Lower lobe of right lung (tissue), 2 donors: ENCODE measurements around the gene VEPH1. TPM values are rescaled to one million over a fixed set of nuclear protein-coding genes. Genes with fewer than 3 reads are reported as not detected.

Experiments
- ATAC-seq, 2 donors: fragments of 200-7000 bp; cut with Tn5 transposase; one replicate each; pipeline ENCODE4 v1.9.1; 2020 to 2022; ENCODE audit warnings: mild to moderate bottlenecking in 2 of 2, moderate library complexity in 2 of 2
- DNase-seq: peaks from one replicate; pipeline ENCODE4 v3.0.0-alpha.2; 2020
- H3K27ac ChIP-seq: fragments of 200-600 bp; one replicate; pipeline ENCODE4 v1.8.0; 2022
- H3K27me3 ChIP-seq: fragments of 200-600 bp; one replicate; pipeline ENCODE4 v1.8.0; 2022; ENCODE audit warnings: low read depth
- H3K36me3 ChIP-seq: fragments of 200-600 bp; one replicate; pipeline ENCODE4 v1.8.0; 2022; ENCODE audit warnings: mild to moderate bottlenecking
- H3K4me1 ChIP-seq: fragments of 200-600 bp; one replicate; pipeline ENCODE4 v1.8.0; 2022
- H3K4me3 ChIP-seq: fragments of 200-600 bp; one replicate; pipeline ENCODE4 v1.8.0; 2022; ENCODE audit warnings: mild to moderate bottlenecking
- H3K9me3 ChIP-seq: fragments of 200-600 bp; one replicate; pipeline ENCODE4 v1.8.0; 2022
- intact Hi-C: fragments of 100-400 bp; cut with DNase I; formaldehyde crosslinking; loops from one replicate; pipeline ENCODE4 v1.11.0; 2022
- total RNA-seq: library from RNA; stranded (reverse); fragmentation: NEBNext Ultra II Directional; extraction: Animal tissue kit (Norgen Biotek cat#: 25700); gene quantifications from one replicate; pipeline ENCODE4 v1.2.1, GENCODE V29; 2021
- TF ChIP-seq, protein P1 (sequence below): fragments of 200-600 bp; IDR thresholded peaks from one replicate; pipeline ENCODE4 v1.8.0; 2022; ENCODE audit warnings: antibody characterized with exemption, mild to moderate bottlenecking
- donor health status: DM: no; HTN: yes; CAD: no; lungs with severe emphysema.

VEPH1 gene
- total RNA-seq, 1 donor from 2014 or later: 116 TPM

DNA sequence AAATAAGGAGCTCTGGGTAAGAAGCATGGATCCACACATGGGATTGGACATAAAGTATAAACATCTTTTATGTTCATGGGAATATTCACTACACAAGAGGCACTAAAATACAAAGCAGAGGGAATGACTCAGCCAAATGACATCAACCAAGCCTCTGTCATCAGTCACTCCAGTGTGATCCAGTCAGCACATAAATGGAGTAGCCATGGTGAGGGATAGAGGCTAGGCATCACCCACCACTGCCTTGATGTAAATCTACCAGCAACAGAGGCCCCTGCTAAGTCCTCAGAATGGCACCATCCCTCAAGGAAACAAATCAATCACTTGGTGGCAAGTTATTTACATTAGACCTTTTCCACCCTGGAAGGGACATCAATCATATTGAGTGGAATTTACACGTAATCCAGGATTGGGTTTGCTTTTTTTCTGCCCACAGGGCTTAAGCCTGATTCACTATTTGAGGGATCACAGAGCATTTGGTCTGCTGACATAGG lies 27.2 kb downstream of the VEPH1 start:
- Histone ChIP-seq H3K9me3 (no peaks in the 10 kb centered on the region), H3K27ac (no peak overlapping the region), H3K27me3 (no peaks in the 10 kb centered on the region), H3K4me1 (no peaks in the 10 kb centered on the region), H3K36me3 (no peaks in the 10 kb centered on the region), H3K4me3 (no peak overlapping the region)
- TF ChIP-seq, protein P1, sequence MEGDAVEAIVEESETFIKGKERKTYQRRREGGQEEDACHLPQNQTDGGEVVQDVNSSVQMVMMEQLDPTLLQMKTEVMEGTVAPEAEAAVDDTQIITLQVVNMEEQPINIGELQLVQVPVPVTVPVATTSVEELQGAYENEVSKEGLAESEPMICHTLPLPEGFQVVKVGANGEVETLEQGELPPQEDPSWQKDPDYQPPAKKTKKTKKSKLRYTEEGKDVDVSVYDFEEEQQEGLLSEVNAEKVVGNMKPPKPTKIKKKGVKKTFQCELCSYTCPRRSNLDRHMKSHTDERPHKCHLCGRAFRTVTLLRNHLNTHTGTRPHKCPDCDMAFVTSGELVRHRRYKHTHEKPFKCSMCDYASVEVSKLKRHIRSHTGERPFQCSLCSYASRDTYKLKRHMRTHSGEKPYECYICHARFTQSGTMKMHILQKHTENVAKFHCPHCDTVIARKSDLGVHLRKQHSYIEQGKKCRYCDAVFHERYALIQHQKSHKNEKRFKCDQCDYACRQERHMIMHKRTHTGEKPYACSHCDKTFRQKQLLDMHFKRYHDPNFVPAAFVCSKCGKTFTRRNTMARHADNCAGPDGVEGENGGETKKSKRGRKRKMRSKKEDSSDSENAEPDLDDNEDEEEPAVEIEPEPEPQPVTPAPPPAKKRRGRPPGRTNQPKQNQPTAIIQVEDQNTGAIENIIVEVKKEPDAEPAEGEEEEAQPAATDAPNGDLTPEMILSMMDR: no peak
- intact Hi-C loops: no loop called here
- DNase-seq (no peak), ATAC-seq (no peak)

DNA sequence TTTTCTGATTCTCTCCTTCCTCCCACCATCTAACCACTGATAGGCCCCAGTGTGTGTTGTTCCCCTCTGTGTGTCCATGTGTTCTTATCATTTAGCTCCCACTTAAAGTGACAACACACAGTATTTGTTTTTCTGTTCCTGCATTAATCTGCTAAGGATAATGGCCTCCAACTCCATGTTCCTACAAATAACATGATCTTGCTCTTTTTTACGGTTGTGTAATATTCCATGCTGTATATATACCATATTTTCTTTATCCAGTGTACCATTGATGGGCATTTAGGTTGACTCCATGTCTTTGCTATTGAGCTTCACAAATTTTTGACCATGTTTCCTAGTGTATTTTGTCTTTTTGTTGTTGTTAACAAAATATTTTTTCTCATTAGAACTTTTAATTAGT lies 30.6 kb downstream of the VEPH1 start:
- Histone ChIP-seq H3K36me3 (no peaks in the 10 kb centered on the region), H3K4me3 (no peak overlapping the region), H3K27ac (no peak overlapping the region), H3K4me1 (no peaks in the 10 kb centered on the region), H3K9me3 (no peaks in the 10 kb centered on the region), H3K27me3 (no peaks in the 10 kb centered on the region)
- DNase-seq: no peak
- no peak for ATAC-seq
- TF ChIP-seq, protein P1: no peak
- intact Hi-C loops: no loop called here

DNA sequence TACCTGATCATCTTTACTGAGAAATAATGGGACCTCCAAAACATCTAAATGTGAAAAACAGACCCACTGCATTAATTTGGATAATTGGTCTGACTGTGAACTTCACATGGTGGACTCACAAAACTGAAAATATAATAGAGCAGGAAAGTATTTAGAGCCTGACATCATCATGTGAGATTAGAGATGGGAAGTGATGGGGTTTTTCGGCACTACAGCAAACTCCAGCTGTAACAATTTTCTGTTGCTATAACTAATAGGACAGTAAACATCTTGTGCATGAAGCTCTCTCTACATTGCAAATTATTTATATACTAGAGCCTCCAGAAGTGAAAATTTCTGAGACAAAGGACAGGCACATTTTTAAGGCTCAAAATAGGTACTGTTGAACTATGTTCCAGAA lies 32.2 kb downstream of the VEPH1 start:
- no peaks in the 10 kb centered on the region for H3K36me3 ChIP-seq
- no peak overlapping the region for H3K4me3 ChIP-seq
- no peak for ATAC-seq
- no peaks in the 10 kb centered on the region for H3K9me3 ChIP-seq
- TF ChIP-seq, protein P1: no peak
- no peak overlapping the region for H3K27ac ChIP-seq
- no peaks in the 10 kb centered on the region for H3K27me3 ChIP-seq
- DNase-seq: no peak
- H3K4me1 ChIP-seq: no peaks in the 10 kb centered on the region
- intact Hi-C loops: no loop called here

DNA sequence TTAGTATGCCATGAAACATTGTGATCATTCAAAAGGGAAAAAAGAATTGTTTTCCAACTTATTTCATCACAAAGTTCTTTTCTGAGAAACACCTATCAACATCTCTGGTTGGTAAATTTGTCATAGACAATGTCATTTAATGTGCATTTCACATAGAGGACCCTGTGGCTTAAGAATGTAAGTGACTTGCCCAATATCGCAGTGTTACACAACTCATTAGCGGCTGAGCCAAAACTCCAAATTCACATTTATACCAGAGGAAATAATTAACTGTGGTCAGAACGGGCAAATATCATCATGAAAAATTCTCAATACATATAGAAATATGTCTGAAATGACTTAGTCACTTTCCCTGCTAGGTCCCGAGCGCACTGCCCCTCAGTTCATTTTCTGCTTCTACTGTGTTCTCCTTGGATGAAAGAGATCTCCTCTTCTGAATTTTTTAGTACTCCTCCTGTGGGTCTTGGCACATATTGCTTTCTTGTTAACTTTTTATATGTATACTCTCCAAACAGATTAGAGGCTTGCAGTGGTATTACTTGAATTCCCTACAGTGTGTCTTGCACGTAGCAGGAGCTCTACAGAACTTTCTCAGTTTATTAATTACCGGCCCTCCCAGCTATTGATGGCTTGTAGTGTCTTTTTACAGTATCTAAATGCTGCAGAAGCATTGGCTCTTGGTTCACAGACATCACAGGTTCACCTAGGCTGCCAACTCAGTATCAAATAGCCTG lies 33.5 kb downstream of the VEPH1 start:
- no peak overlapping the region for H3K27ac ChIP-seq
- DNase-seq (no peak), ATAC-seq (peak in 1 of 2 donors; percentile 43)
- H3K27me3 ChIP-seq: no peaks in the 10 kb centered on the region
- intact Hi-C loops: no loop called here
- TF ChIP-seq, protein P1: no peak
- no peaks in the 10 kb centered on the region for H3K36me3 ChIP-seq
- H3K4me3 ChIP-seq: no peak overlapping the region
- H3K9me3 ChIP-seq: no peaks in the 10 kb centered on the region
- H3K4me1 ChIP-seq: no peaks in the 10 kb centered on the region

DNA sequence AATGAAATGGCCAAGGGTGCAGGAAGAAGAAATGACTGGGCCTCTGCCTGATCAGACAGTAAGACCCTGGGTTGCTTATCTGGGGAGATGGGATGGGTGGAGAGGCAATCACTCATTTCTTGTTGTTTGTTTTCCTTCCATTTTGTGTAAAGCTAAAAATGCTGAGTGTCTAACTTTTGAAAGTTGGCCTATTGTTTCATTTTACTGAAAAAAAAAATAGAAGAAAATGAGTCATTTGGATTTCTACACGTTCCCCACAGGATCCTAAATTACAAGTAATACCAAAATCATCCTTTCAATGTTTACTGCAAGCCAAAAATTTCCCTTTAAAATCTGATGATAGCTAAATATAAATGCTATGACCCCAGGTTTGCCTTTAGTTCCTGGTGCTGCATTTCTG lies 36.0 kb downstream of the VEPH1 start:
- Histone ChIP-seq H3K27ac (no peak overlapping the region), H3K9me3 (no peaks in the 10 kb centered on the region), H3K4me3 (no peak overlapping the region), H3K27me3 (no peaks in the 10 kb centered on the region), H3K36me3 (no peaks in the 10 kb centered on the region), H3K4me1 (no peaks in the 10 kb centered on the region)
- no peak for DNase-seq
- TF ChIP-seq, protein P1: no peak
- intact Hi-C loops: no loop called here
- ATAC-seq: no peak
